Medulla oblongata (tissue), 1 donor: ENCODE results near the gene STAC3.
"Not testable (repeated sequence)": the region's sequence is repeated elsewhere in the genome, so short reads cannot be mapped to it uniquely, and the experiment has no call there.

Source experiments
- DNase-seq: peaks from one replicate; pipeline ENCODE4 v3.0.0-alpha.2; 2015; ENCODE audit errors: extremely low spot score

Gene STAC3

DNA sequence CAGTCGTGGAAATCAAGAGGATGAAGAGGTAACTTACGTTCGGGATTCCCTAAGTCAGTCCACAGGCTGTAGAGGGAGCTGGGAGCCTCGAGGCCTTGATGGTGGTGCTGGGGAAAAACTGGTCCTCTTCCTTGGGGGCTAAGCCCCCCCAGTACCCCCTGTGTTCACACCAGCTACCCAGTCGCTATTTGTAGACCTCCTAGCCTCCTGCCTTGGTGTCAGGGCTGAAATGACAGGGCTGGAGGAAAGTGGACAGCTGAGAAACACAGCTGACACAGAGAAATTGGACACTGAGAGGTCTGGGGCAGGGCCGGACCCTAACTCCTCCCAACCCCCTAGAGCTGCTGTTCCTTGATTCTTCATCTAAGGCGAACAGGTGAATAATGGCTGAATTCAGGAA, at the start of gene STAC3:
Gene STAC3, minus strand, starts transcription at position 232 of the 400 bp plus-strand sequence. CDS start 1,551 bp downstream, outside the sequence.
- no peak for DNase-seq

- no peak for DNase-seq
Observed at GRCh38 chr12:57299514-57300016, 48.6 kb upstream of the STAC3 start.

GRCh38 chr12:57296291-57296690, 45.3 kb upstream of the STAC3 start:
- DNase-seq, result no peak

GRCh38 chr12:57282073-57282472, 31.1 kb upstream of the STAC3 start:
- DNase-seq, result not testable (repeated sequence)

- DNase-seq, result no peak
Observed at GRCh38 chr12:57280211-57281062, 29.4 kb upstream of the STAC3 start.

DNA sequence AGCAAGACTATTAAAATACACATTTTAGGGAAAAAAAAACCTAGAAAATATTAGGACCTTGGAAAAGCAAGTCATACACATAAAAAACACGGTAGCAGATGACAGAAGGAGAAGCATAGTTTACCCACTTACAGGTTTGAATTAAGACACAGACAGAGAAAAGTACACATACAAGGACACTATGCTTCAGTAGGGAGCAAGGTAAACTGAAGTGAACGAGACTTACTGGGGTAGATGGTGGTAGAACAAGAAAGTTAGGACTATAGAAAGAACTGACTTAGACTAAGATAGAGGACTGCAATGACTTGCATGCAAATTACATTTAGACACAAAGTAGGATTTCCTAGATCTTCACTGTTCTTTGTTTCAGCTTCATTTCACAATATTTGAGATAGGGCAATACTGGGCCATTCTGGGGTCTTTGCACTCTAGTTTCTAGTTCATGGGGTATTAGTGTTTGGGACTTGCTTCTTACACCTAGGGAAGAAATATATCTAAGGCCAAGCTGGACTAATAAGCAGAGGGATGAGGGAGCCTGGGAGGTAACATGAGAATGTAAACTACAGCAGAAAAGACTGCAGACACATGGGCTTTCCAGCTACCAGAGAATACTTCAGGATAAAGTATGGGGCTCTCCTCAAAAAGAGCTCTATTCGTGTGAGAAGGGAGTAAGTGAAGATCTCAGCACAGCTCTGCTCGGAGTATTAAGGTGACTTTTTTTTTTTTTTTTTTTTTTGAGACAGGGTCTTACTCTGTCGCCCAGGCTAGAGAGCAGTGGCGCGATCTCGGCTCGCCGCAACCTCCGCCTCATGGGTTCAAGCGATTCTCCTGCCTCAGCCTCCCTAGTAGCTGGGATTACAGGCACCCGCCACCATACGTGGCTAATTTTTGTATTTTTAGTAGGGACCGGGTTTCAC, 27.7 kb upstream of the STAC3 start:
- DNase-seq, result no peak

GRCh38 chr12:57276935-57277563, 26.1 kb upstream of the STAC3 start:
- DNase-seq, result no peak

DNA sequence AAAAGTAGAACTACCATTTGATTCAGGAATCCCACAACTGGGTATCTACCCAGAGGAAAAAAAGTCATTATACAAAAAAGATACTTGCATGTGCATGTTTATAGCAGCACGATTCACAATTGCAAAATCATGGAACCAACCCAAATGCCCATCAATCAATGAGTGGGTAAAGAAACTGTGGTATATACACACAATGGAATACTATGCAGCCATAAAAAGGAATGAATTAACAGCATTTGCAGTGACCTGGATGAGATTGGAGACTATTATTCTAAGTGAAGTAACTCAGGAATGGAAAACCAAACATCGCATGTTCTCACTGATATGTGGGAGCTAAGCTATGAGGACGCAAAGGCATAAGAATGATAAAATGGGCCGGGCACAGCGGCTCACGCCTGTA, 25.2 kb upstream of the STAC3 start:
- not testable (repeated sequence) for DNase-seq

DNA sequence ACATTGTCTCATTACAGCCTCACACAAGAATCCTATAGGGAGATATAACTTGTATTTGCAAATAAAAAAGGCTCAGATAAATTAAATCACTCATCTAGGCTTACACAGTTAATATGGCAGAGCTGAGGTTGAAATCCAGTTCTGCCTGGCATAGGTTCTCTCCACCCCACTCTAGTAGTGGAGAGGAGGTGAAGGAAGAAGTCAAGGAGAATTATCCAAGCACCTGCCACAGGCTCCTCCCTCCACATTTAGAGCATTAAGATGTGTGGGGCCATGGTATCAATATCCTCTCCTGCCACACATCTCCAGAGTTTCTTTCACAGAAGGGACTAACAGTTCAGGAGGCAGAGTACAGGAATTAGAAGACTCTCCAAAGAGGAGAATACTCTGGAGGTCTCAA, 22.5 kb upstream of the STAC3 start:
- DNase-seq, result no peak

DNA sequence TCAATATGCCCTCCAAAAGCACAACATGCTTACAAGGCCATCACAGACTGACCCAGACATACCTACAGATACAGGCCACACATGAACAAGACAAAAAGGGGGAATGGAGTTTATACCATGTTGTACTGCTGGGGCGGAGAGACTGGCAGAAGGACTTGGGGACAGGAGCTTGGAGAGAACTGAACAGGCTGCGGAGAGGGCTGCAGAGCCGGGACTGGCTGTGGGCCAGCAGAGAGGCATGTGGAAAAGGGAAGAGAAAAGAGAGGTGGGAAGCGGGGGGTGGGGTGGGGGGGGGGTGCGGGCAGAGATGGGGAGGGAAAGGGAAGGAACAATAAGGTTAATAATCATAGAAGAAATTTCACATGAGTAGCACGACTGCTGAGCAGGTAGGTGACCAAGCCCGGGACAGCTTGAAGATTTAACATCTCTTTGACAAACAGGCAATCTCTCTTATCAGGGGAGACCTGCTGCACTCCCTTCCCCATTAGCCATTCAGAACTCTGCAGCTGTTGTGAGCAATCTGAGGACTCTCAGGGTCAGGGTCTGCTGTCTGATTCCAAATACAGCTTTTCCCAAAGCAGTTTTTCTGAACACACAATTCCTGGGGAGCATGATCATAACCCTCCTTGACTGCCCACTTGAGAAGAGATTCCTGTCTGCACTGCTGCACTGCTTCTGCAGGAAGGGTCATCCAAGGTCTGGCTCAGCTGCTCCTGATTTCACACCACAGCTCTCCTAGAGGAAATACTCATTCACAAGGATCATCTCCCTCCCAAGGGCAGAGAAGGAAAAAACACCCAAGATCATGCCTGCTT, 21.6 kb upstream of the STAC3 start:
- no peak for DNase-seq

GRCh38 chr12:57270966-57271470, 20.0 kb upstream of the STAC3 start:
- DNase-seq, result no peak

DNA sequence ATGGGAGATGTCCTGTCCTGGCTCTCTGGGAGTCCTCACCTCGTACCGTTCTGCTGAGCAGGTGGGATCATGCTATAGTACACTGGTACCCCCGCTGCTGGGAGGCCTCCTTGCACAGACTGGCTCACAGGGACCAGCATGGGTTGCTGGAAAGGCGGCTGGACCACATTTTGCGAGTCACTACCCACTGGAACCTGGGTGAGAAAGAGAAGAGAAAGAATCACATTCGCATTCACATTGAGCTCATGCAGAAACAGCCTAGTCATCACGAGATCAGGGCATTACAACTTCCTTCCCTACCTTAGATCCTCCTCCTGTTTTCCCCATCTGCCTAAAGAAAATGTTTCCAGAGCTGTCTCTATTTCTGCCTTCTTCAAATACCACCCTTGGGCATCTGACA, 17.3 kb upstream of the STAC3 start:
- no peak for DNase-seq

GRCh38 chr12:57266681-57267080, 15.7 kb upstream of the STAC3 start:
- DNase-seq, result no peak

DNA sequence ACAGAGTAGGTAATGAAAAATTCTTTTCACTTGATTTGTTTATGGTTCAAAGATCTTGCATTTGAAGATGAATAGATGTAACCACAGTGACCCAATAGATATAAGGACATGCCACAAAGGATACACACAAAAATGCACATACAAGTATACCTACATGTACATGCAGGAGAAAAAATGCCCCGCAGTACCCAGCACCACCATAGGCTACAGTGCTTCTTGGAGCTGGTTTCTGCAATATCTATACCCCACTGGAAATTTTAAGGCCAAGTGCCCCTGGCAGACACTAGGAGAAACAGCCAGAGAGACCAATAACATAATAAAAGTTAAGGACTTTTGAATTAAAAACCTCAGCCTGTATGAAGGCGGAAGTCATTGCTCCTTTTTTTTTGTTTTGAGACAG, 12.1 kb upstream of the STAC3 start:
- DNase-seq, result no peak

DNA sequence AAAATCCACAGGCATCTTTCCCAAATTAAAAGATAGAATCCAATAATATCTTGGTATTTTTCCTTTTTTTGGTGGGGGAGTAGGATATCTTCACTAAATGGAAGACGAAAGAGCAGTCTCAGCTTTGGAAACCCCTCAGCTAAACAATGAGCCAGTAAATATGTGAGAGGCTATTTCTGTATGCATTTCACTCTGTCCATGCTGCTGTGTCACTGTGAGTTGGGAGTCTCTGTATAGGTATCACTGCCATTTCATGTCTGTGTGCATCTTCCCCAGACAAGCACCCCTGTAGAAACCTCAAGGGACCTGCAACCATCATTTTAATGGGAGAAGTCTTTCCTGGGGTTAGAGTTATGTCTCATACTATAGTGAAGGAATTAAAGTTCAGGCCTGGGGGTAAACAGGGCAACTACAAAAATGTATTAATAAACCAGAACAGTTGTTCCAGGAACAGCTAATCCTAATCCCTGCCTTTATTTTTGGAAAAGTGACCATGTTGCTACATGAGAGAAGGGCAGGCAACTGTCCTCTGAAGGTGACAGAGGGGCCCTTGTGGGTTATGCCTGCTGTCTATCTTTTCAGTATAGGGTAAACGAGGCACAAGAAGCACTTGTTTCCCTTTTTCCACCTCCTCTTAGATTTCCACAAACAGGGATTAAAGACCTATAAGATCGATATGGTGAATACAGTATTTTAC, 11.3 kb upstream of the STAC3 start:
- DNase-seq, result no peak

DNA sequence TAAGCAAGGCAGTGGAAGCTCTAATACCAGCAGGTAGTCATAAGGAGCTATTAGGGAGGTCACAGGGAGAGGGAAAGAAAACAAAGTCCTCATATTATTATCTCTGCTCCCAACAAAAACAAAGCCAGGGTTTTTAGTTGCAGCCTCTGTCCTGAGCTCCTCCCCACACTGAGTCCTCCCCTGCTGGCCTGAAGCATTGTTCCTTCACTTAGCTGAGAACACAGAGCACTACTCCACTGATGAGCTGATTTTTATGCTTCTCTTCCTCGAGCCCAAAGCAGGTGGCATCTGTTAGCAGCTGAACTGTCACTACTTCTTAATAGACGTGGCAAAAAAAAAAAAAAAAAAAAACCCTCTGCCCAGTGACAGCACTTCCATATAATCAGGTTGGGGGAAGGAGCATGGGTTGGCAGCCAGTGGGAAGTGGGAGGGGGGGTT, 10.5 kb upstream of the STAC3 start:
- no peak for DNase-seq

DNA sequence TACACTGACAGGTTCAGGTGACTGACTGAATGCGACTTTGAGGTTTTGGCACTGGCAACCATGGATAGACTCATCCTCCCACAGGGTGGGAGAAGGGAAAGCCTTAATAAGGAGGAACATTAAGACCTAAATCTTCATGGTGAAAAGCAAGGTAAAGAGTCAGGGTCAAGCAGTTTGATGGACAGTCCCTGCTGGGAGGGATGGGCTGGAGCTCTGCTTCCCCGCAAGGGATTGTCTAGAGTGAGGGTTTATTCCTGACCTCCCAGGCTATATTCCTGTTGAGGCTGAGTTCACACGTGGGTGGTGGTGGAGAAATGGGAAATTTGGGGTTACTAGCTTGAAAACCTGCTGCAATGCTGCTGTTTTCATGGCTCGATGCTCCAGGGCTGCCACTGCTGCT, 9.4 kb upstream of the STAC3 start:
- DNase-seq, result no peak

- no peak for DNase-seq
Observed at GRCh38 chr12:57258977-57259970, 8.3 kb upstream of the STAC3 start.

DNA sequence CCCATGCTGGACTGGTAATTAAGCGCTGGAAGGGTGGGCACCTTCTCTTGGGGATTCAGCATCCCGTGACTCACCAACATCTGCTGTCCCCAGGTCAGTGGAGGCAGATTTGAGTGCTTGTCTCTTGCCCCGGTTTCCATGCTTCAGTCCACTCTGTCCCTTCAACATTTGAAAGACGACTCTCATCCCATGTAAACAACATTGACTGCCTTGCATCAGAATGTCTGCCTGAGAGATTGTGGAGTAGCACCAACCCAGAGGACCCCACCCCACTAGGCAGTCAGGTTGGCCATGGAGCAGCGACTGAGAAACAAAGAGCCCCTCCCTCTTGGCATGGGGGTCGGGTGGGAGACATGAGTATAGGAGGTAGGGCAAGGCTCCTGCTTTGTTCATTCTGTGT, 4.9 kb upstream of the STAC3 start:
- no peak for DNase-seq
